ENCODE measurements around the gene CARF.

DNA sequence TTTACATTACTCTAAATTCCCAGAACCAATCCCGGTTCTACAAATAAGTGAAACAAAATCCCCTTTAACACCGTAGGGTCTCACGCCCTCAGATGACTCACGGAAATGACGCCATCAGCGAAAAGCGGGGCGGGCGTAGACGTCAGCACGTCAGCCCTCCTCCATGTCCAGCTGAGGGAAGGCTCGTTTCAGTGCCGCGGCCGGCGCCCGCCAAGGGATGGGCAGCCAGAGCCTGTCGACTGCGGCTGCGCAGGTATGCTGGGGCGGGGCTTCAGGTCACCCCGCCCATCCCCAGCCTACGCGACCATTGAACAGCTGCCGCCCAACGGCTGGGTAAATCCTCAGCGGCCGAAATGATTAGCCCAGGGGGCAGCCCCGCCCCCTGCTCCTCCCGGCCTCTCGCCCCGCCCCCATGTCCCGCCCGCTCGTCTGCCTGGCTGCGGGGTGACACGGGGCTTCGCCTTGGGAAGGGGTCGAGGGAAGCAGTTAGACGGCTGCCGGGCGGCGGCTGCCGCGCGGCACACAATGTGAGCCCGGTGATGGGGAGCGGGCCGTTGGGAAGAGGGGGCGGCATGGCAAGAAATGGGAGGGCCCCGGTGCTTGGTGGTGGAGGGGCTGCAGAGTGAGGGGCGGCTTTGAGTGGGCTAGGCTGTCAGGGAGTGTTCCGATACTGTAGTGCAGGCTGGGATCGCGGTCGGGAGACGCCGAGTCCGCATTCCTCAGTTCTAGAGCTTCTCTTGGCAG is 102.6 kb downstream of the CARF start, which contains the start of gene NBEAL1:
- TF ChIP-seq, protein P1, sequence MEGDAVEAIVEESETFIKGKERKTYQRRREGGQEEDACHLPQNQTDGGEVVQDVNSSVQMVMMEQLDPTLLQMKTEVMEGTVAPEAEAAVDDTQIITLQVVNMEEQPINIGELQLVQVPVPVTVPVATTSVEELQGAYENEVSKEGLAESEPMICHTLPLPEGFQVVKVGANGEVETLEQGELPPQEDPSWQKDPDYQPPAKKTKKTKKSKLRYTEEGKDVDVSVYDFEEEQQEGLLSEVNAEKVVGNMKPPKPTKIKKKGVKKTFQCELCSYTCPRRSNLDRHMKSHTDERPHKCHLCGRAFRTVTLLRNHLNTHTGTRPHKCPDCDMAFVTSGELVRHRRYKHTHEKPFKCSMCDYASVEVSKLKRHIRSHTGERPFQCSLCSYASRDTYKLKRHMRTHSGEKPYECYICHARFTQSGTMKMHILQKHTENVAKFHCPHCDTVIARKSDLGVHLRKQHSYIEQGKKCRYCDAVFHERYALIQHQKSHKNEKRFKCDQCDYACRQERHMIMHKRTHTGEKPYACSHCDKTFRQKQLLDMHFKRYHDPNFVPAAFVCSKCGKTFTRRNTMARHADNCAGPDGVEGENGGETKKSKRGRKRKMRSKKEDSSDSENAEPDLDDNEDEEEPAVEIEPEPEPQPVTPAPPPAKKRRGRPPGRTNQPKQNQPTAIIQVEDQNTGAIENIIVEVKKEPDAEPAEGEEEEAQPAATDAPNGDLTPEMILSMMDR (IDR thresholded peaks at IDR 0.05), result no peak
- peak in 1 of 2 donors; percentile 71 for TF ChIP-seq POLR2A (IDR thresholded peaks at IDR 0.05)
